HEK293T (cell line): Measurements from ENCODE around the gene TPPP2.

Experiments used
- ARNT ChIP-seq: fragments of 450-650 bp; IDR thresholded peaks from 2 replicates; pipeline ENCODE4 v1.6.1; 2017; ENCODE audit warnings: mild to moderate bottlenecking
- FOXK2 ChIP-seq: fragments of 450-650 bp; IDR thresholded peaks from 2 replicates; pipeline ENCODE4 v1.6.1; 2016; ENCODE audit warnings: mild to moderate bottlenecking
- FOXM1 ChIP-seq: fragments of 450-650 bp; IDR thresholded peaks from 2 replicates; pipeline ENCODE4 v1.6.1; 2017; ENCODE audit warnings: mild to moderate bottlenecking, borderline replicate concordance
- HDGF ChIP-seq: fragments of 450-650 bp; IDR thresholded peaks from 2 replicates; pipeline ENCODE4 v1.6.1; 2017; ENCODE audit warnings: antibody characterized with exemption, borderline replicate concordance
- NFRKB ChIP-seq: fragments of 450-650 bp; IDR thresholded peaks from 2 replicates; pipeline ENCODE4 v1.6.1; 2016; ENCODE audit warnings: mild to moderate bottlenecking, moderate library complexity
- PKNOX1 ChIP-seq: fragments of 450-650 bp; IDR thresholded peaks from 2 replicates; pipeline ENCODE4 v1.6.1; 2016
- TARDBP ChIP-seq: fragments of 450-650 bp; IDR thresholded peaks from 2 replicates; pipeline ENCODE4 v1.6.1; 2016

- TF ChIP-seq FOXK2, result no peak
- no peak for TF ChIP-seq ARNT
- no peak for TF ChIP-seq FOXM1
- no peak for TF ChIP-seq PKNOX1
- no peak for TF ChIP-seq NFRKB
- TF ChIP-seq HDGF, result no peak
- no peak for TF ChIP-seq TARDBP
Measured at GRCh38 chr14:21078287-21078686, 48.3 kb downstream of the TPPP2 start.
